ENCODE measurements around the gene BCL7B. TPM values are rescaled to one million over a fixed set of nuclear protein-coding genes. Genes with fewer than 3 reads are reported as not detected.
A peak's percentile ranks its signal among the peaks of the same experiment; 100 is the strongest.
"Not testable (repeated sequence)": the region's sequence is repeated elsewhere in the genome, so short reads cannot be mapped to it uniquely, and the experiment has no call there.

BCL7B gene
- total and polyA plus RNA-seq, 10 of the 15 experiments (the other 5 are each of a cell fraction or from before 2014, with no cell fraction given) = 10.9 to 61.8 (median 50.2) TPM

GRCh38 chr7:73567140-73567539, 9.7 kb upstream of the BCL7B start:
- intact Hi-C loops (cut with micrococcal nuclease; ENCODE audit: unreplicated experiment) (no loop called here), in situ Hi-C loops (cut with MboI) (no loop called here)
- ChIA-PET POLR2A (interaction anchor here (1.1 to 1.7 kb wide), 2 partner anchors 45 to 46 kb away, joined by 3 to 6 read pairs; partner anchors contain the start of gene BAZ1B), SMC1A (ENCODE audit: uncharacterized antibody, unreplicated experiment) (interaction anchor here (1.8 kb wide), 2 partner anchors 10 to 48 kb away, joined by 3 to 4 read pairs; partner anchors contain the start of gene BCL7B), RAD21 (ENCODE audit: unreplicated experiment) (no interaction called here), CTCF (interaction anchor here (1.2 kb wide), 1 partner anchor 42 kb away, joined by 3 read pairs; no protein-coding TSS in a partner anchor)
- no peaks in the 10 kb centered on the region for H3K79me2 ChIP-seq (ENCODE audit: control insufficient read depth, insufficient read depth, low read length)
- FAIRE-seq (no peak), DNase-seq (ENCODE audit: low read depth, low spot score) (no peak), ATAC-seq (no peak)
- H3K4me1 ChIP-seq (ENCODE audit: control insufficient read depth, insufficient read depth, low read length) = no peaks in the 10 kb centered on the region
- peaks cover 3 to 10% of the 10 kb centered on the region in 2 experiments; a peak in 3 of 4 replicates for H3K36me3 ChIP-seq (ENCODE audit: control insufficient read depth in 2 of 2, insufficient read depth in 2 of 2, low read length in 1 of 2)
- TF ChIP-seq ELK1 (IDR thresholded peaks at IDR 0.05; ENCODE audit: low read depth, low read length) (no peak), NR2F1 (conservative IDR thresholded peaks at IDR 0.05) (no peak), BCL11A (IDR thresholded peaks at IDR 0.05; ENCODE audit: low read depth, low read length) (no peak)
- no peak overlapping the region for H2AFZ ChIP-seq (ENCODE audit: control insufficient read depth, low read depth, low read length)
- no peaks in the 10 kb centered on the region for H3K9me3 ChIP-seq (replicated peaks; ENCODE audit: control insufficient read depth, insufficient read depth, low read length)
- H3K27me3 ChIP-seq (replicated peaks in 1 of 2; ENCODE audit: control insufficient read depth in 2 of 2, insufficient read depth in 2 of 2, low read length in 1 of 2) = no peaks in the 10 kb centered on the region
- 71% methylated on average over 4 of the region's 4 CpGs for WGBS (ENCODE audit: insufficient coverage, insufficient replicate concordance, low lambda C conversion rate, missing lambda C conversion rate)
- no peak overlapping the region for H3K9ac ChIP-seq (ENCODE audit: control insufficient read depth, insufficient read depth, low read length)
- no peak overlapping the region for H3K27ac ChIP-seq (ENCODE audit: control insufficient read depth, insufficient read depth)
- no peaks in the 10 kb centered on the region for H4K20me1 ChIP-seq (ENCODE audit: control insufficient read depth, insufficient read depth)
- H3K4me2 ChIP-seq (ENCODE audit: control insufficient read depth, insufficient read depth) = no peak overlapping the region
- H3K4me3 ChIP-seq = no peak overlapping the region
- BruUV-seq (replicated peaks) = no TSS peak

DNA sequence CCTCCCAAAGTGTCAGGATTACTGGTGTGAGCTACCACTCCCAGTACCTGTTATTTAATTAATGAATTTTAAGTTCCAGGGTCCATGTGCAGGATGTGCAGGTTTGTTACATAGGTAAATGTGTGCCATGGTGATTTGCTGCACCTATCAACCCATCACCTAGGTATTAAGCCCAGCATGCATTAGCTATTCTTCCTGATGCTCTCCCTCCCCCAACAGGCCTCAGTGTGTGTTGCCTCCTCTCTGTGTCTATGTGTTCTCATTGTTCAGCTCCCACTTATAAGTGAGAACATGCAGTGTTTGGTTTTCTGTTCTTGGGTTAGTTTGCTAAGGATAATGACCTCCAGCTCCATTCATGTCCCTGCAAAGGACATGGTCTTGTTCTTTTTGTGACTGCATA, 8.9 kb upstream of the BCL7B start:
- H3K27me3 ChIP-seq (replicated peaks in 1 of 2; ENCODE audit: control insufficient read depth in 2 of 2, insufficient read depth in 2 of 2, low read length in 1 of 2); H3K9me3 ChIP-seq (replicated peaks; ENCODE audit: control insufficient read depth, insufficient read depth, low read length); H3K9ac ChIP-seq (ENCODE audit: control insufficient read depth, insufficient read depth, low read length); H3K4me3 ChIP-seq; H4K20me1 ChIP-seq (ENCODE audit: control insufficient read depth, insufficient read depth); H3K4me1 ChIP-seq (ENCODE audit: control insufficient read depth, insufficient read depth, low read length); BruUV-seq (replicated peaks); H3K27ac ChIP-seq (ENCODE audit: control insufficient read depth, insufficient read depth); intact Hi-C loops (cut with micrococcal nuclease; ENCODE audit: unreplicated experiment); ATAC-seq; FAIRE-seq; in situ Hi-C loops (cut with MboI); H3K79me2 ChIP-seq (ENCODE audit: control insufficient read depth, insufficient read depth, low read length); H2AFZ ChIP-seq (ENCODE audit: control insufficient read depth, low read depth, low read length); DNase-seq (ENCODE audit: low read depth, low spot score): not testable (repeated sequence)
- Histone ChIP-seq H3K36me3 (ENCODE audit: control insufficient read depth in 2 of 2, insufficient read depth in 2 of 2, low read length in 1 of 2) (peaks cover 3 to 10% of the 10 kb centered on the region in 2 experiments; a peak in 3 of 4 replicates), H3K4me2 (ENCODE audit: control insufficient read depth, insufficient read depth) (peak overlapping the region; percentile 46; the same call in 1 of the 2 replicates)
- RAD21 ChIA-PET (ENCODE audit: unreplicated experiment) = interaction anchor here (0.6 to 1.1 kb wide), 2 partner anchors 44 to 390 kb away, joined by 3 read pairs; partner anchors contain the start of gene BAZ1B
- CTCF ChIA-PET = interaction anchor here (1.2 to 1.3 kb wide), 2 partner anchors 41 to 115 kb away, joined by 3 read pairs; no protein-coding TSS in a partner anchor
- SMC1A ChIA-PET (ENCODE audit: uncharacterized antibody, unreplicated experiment) = interaction anchor here (0.8 to 1.8 kb wide), 4 partner anchors 9 to 47 kb away, joined by 3 to 4 read pairs (median 4); partner anchors contain the start of genes BCL7B and TBL2
- POLR2A ChIA-PET = interaction anchor here (0.6 to 1.7 kb wide), 2 partner anchors 12 to 44 kb away, joined by 6 to 8 read pairs; partner anchors contain the start of genes BAZ1B and TBL2
